ENCODE data around the gene DTD2. TPM values are rescaled to one million over a fixed set of nuclear protein-coding genes. Genes with fewer than 3 reads are reported as not detected.
"Not testable (repeated sequence)": the region's sequence is repeated elsewhere in the genome, so short reads cannot be mapped to it uniquely, and the experiment has no call there.

The DTD2 gene
- total RNA-seq, 1 donor from 2014 or later, result 19.3 TPM

DNA sequence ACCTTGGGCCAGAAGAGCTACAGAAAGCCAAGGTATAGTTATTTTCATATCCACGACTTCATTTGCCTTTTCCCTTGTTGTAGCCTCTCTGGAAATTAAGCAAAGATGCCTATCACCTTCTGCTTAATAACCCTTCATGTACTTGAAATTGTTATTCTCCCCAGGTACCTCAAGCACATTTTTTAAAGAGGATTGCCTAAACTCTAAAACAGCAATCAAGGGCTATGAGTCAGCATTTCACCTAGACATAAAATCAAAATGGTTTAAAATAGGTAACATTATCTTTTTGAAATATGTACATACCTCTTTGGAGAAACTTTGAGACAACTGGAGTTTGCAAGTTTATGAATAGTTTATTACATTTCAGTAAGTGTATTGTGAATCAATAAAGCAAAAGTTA is 11.6 kb downstream of the DTD2 start:
- Histone ChIP-seq H3K9ac (ENCODE audit: low read depth in 1 of 3, low read length in 3 of 3) (no peak overlapping the region), H3K27ac (ENCODE audit: low read depth, low read length) (no peak overlapping the region), H3K4me1 (ENCODE audit: control insufficient read depth in 3 of 3, insufficient read depth in 3 of 3, low read length in 3 of 3) (no peaks in the 10 kb centered on the region)

DNA sequence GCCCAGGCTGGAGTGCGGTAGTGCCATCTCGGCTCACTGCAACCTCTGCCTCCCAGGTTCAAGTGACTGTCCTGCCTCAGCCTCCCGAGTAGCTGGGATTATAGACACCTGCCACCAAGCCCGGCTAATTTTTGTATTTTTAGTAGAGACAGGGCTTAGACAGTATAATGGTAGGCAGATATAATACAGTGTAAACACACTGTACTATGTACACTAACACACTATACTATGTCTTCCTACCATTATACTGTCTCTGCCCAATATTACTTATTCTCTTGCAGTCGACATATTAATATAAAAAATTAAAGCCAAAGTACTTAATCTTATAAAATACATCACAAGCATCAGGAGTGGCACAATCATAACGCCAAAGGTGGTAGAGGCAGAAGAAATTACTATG is 15.0 kb downstream of the DTD2 start:
- Histone ChIP-seq H3K4me3 (ENCODE audit: low read length in 3 of 3) (no peak overlapping the region), H3K27me3 (ENCODE audit: control insufficient read depth in 3 of 3, insufficient read depth in 3 of 3, low read length in 3 of 3) (no peaks in the 10 kb centered on the region), H3K4me1 (ENCODE audit: control insufficient read depth in 3 of 3, insufficient read depth in 3 of 3, low read length in 3 of 3) (no peaks in the 10 kb centered on the region), H3K9me3 (ENCODE audit: control insufficient read depth in 3 of 3, low read length in 3 of 3) (no peaks in the 10 kb centered on the region), H3K27ac (ENCODE audit: low read depth, low read length) (no peak overlapping the region), H3K36me3 (ENCODE audit: control insufficient read depth in 3 of 3, insufficient read depth in 3 of 3, low read length in 3 of 3) (peaks cover 0 to 4% (median 0%) of the 10 kb centered on the region in 3 donors), H3K9ac (ENCODE audit: low read depth in 1 of 3, low read length in 3 of 3) (no peak overlapping the region)

More for the DNA sequence above, 11.6 kb downstream of the DTD2 start:
- Histone ChIP-seq H3K36me3 (ENCODE audit: control insufficient read depth in 3 of 3, insufficient read depth in 3 of 3, low read length in 3 of 3) (peaks cover 0 to 13% (median 5%) of the 10 kb centered on the region in 3 donors), H3K4me3 (ENCODE audit: low read length in 3 of 3) (no peak overlapping the region), H3K9me3 (ENCODE audit: control insufficient read depth in 3 of 3, low read length in 3 of 3) (no peaks in the 10 kb centered on the region), H3K27me3 (ENCODE audit: control insufficient read depth in 3 of 3, insufficient read depth in 3 of 3, low read length in 3 of 3) (no peaks in the 10 kb centered on the region)

DNA sequence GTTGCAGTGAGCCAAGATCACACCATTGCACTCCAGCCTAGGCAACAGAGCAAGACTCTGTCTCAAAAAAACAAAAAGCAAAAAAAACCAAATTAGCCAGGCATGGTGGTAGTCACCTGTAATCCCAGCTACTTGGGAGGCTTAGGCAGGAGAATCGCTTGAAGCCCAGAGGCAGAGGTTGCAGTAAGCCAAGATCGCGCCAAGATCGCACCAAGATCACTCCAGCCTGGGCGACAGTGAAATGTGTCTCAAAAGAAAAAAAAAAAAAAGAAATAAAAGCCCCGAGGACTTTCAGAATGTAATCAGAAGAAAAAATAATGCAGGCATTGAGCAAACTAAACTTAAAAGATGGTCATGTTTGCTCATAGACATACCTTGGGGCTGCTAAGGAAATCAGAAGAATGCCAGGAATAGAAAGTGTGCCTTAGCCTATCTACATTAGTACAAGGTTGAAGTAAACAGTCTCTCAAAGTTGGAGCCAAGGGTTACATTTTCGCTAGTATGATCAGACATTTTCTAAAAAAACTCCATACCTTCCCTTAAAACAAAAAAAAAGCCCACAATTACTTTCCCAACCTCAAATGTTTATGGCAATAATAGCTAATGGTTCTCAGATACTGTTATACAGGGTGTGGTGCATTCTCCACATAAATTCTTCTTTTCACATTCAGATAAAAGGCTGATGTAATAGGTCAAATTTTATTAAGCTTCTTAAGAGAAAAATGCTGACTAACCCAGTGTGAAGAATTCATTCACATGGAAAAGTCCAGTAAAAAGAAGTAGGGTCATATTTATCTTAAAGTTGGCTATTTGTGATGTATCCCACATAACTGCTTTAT is 15.8 kb downstream of the DTD2 start:
- H3K4me1 ChIP-seq (ENCODE audit: control insufficient read depth in 3 of 3, insufficient read depth in 3 of 3, low read length in 3 of 3), result no peaks in the 10 kb centered on the region
- H3K36me3 ChIP-seq (ENCODE audit: control insufficient read depth in 3 of 3, insufficient read depth in 3 of 3, low read length in 3 of 3), result peaks cover 0 to 4% (median 0%) of the 10 kb centered on the region in 3 donors
- no peak overlapping the region for H3K4me3 ChIP-seq (ENCODE audit: low read length in 3 of 3)
- H3K27me3 ChIP-seq (ENCODE audit: control insufficient read depth in 3 of 3, insufficient read depth in 3 of 3, low read length in 3 of 3), result no peaks in the 10 kb centered on the region
- no peak overlapping the region for H3K9ac ChIP-seq (ENCODE audit: low read depth in 1 of 3, low read length in 3 of 3)
- H3K27ac ChIP-seq (ENCODE audit: low read depth, low read length), result no peak overlapping the region
- H3K9me3 ChIP-seq (ENCODE audit: control insufficient read depth in 3 of 3, low read length in 3 of 3), result no peaks in the 10 kb centered on the region

DNA sequence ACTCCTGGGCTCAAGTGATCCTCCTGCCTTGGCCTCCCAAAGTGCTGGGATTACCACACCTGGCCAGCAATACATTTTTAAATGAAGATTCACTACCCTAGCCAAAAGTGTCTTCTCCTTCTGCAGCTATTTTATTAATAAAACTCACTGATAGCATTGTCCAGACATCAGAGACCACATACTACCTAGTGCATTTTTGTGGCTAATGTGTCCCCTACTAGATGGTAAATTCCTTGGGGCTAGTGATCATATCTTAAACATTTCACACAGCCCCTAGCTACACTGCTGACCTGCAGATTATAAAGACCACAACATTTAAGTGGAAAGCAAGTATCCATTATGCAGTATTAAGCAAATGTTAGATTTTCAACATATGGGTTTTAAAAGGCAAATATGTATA is 17.0 kb downstream of the DTD2 start:
- H3K27me3 ChIP-seq (ENCODE audit: control insufficient read depth in 3 of 3, insufficient read depth in 3 of 3, low read length in 3 of 3), result no peaks in the 10 kb centered on the region
- H3K9me3 ChIP-seq (ENCODE audit: control insufficient read depth in 3 of 3, low read length in 3 of 3), result no peaks in the 10 kb centered on the region
- peaks cover 0 to 3% (median 3%) of the 10 kb centered on the region in 3 donors for H3K4me1 ChIP-seq (ENCODE audit: control insufficient read depth in 3 of 3, insufficient read depth in 3 of 3, low read length in 3 of 3)
- no peaks in the 10 kb centered on the region for H3K36me3 ChIP-seq (ENCODE audit: control insufficient read depth in 3 of 3, insufficient read depth in 3 of 3, low read length in 3 of 3)
- H3K27ac ChIP-seq (ENCODE audit: low read depth, low read length), result no peak overlapping the region
- H3K4me3 ChIP-seq (ENCODE audit: low read length in 3 of 3), result no peak overlapping the region
- H3K9ac ChIP-seq (ENCODE audit: low read depth in 1 of 3, low read length in 3 of 3), result no peak overlapping the region

DNA sequence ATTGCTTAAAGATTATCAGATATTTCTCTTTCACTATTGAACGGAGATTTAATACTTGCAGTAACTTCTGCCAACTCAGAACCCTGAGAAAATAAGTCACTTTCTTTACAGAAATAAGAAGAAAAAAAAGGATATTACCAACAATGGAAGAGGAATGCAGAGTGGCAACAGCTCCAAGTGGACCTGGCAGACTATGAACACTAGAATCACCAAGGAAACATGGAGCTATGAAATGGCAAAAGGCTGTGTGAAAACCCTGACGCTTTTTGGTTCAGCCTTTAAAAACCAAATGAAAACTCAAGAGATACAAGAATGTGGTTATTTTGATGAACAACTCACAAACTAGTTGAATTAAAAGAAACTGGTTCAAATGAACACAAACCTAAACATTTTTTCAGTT is 17.7 kb downstream of the DTD2 start:
- no peaks in the 10 kb centered on the region for H3K36me3 ChIP-seq (ENCODE audit: control insufficient read depth in 3 of 3, insufficient read depth in 3 of 3, low read length in 3 of 3)
- H3K9me3 ChIP-seq (ENCODE audit: control insufficient read depth in 3 of 3, low read length in 3 of 3), result no peaks in the 10 kb centered on the region
- no peak overlapping the region for H3K27ac ChIP-seq (ENCODE audit: low read depth, low read length)
- no peaks in the 10 kb centered on the region for H3K27me3 ChIP-seq (ENCODE audit: control insufficient read depth in 3 of 3, insufficient read depth in 3 of 3, low read length in 3 of 3)
- H3K4me3 ChIP-seq (ENCODE audit: low read length in 3 of 3), result no peak overlapping the region
- H3K4me1 ChIP-seq (ENCODE audit: control insufficient read depth in 3 of 3, insufficient read depth in 3 of 3, low read length in 3 of 3), result peaks cover 0 to 3% (median 3%) of the 10 kb centered on the region in 3 donors
- H3K9ac ChIP-seq (ENCODE audit: low read depth in 1 of 3, low read length in 3 of 3), result no peak overlapping the region

DNA sequence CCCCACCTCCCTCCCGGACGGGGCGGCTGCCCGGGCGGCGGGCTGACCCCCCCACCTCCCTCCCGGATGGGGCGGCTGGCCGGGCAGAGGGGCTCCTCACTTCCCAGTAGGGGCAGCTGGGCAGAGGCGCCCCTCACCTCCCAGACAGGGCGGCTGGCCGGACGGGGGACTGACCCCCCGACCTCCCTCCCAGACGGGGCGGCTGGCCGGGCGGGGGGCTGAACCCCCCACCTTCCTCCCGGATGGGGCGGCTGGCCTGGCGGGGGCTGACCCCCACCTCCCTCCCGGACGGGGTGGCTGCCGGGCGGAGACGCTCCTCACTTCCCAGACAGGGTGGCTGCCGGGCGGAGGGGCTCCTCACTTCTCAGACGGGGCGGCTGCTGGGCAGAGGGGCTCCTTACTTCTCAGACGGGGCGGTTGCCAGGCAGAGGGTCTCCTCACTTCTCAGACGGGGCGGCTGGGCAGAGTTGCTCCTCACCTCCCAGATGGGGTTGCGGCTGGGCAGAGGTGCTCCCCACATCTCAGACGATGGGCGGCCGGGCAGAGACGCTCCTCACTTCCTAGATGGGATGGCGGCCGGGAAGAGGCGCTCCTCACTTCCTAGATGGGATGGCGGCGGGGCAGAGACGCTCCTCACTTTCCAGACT is 20.1 kb downstream of the DTD2 start:
- H3K27ac ChIP-seq (ENCODE audit: low read depth, low read length); H3K9ac ChIP-seq (ENCODE audit: low read depth in 1 of 3, low read length in 3 of 3); H3K4me1 ChIP-seq (ENCODE audit: control insufficient read depth in 3 of 3, insufficient read depth in 3 of 3, low read length in 3 of 3); H3K9me3 ChIP-seq (ENCODE audit: control insufficient read depth in 3 of 3, low read length in 3 of 3); H3K36me3 ChIP-seq (ENCODE audit: control insufficient read depth in 3 of 3, insufficient read depth in 3 of 3, low read length in 3 of 3); H3K27me3 ChIP-seq (ENCODE audit: control insufficient read depth in 3 of 3, insufficient read depth in 3 of 3, low read length in 3 of 3); H3K4me3 ChIP-seq (ENCODE audit: low read length in 3 of 3): not testable (repeated sequence)

DNA sequence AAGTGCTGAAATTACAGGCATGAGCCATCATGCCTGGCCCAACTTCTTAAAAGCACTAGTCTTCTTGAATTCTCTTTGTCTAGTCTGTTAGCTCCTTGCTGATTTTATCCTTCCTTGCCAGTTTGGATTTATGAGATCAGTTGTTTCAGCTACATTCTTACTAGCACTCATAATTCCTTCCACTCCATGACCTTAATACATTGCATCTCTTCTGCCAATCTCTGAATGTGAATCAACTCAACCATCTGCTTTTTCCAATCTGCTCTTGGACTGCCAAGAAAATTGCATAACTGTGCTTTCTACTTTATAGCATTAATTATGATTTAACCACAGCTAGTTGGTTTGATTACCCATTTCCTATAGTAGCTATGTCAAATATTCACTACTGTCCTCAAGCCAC is 22.0 kb downstream of the DTD2 start:
- Histone ChIP-seq H3K4me3 (ENCODE audit: low read length in 3 of 3) (no peak overlapping the region), H3K36me3 (ENCODE audit: control insufficient read depth in 3 of 3, insufficient read depth in 3 of 3, low read length in 3 of 3) (no peaks in the 10 kb centered on the region), H3K9ac (ENCODE audit: low read depth in 1 of 3, low read length in 3 of 3) (no peak overlapping the region), H3K27me3 (ENCODE audit: control insufficient read depth in 3 of 3, insufficient read depth in 3 of 3, low read length in 3 of 3) (no peaks in the 10 kb centered on the region), H3K9me3 (ENCODE audit: control insufficient read depth in 3 of 3, low read length in 3 of 3) (no peaks in the 10 kb centered on the region), H3K27ac (ENCODE audit: low read depth, low read length) (peak overlapping the region; percentile 21), H3K4me1 (ENCODE audit: control insufficient read depth in 3 of 3, insufficient read depth in 3 of 3, low read length in 3 of 3) (peaks cover 0 to 3% (median 3%) of the 10 kb centered on the region in 3 donors)

DNA sequence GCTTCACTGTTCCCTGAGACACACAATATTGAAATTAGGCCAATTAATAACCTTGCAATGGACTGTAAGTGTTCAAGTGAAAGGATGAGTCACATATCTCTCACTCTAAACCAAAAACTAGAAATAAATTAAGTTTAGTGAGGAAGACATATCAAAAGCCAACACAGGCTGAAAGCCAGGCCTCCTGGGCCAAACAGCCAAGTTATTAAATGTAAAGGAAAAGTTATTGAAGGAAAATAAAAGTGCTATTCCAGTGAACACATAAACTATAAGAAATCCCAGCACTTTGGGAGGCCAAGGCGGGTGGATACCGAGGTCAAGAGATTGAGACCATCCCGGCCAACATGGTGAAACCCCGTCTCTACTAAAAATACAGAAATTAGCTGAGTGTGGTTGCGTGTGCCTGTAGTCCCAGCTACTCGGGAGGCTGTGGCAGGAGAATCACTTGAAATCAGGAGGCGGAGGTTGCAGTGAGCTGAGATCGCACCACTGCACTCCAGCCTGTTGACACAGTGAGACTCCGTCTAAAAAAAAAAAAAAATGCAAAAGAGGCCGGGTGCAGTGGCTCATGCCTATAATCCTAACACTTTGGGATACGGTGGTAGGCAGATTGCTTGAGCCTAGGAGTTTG is 26.6 kb downstream of the DTD2 start:
- Histone ChIP-seq H3K27me3 (ENCODE audit: control insufficient read depth in 3 of 3, insufficient read depth in 3 of 3, low read length in 3 of 3) (no peaks in the 10 kb centered on the region), H3K4me3 (ENCODE audit: low read length in 3 of 3) (no peak overlapping the region), H3K4me1 (ENCODE audit: control insufficient read depth in 3 of 3, insufficient read depth in 3 of 3, low read length in 3 of 3) (peaks cover 0 to 3% (median 3%) of the 10 kb centered on the region in 3 donors), H3K9ac (ENCODE audit: low read depth in 1 of 3, low read length in 3 of 3) (no peak overlapping the region), H3K9me3 (ENCODE audit: control insufficient read depth in 3 of 3, low read length in 3 of 3) (no peaks in the 10 kb centered on the region), H3K27ac (ENCODE audit: low read depth, low read length) (no peak overlapping the region), H3K36me3 (ENCODE audit: control insufficient read depth in 3 of 3, insufficient read depth in 3 of 3, low read length in 3 of 3) (no peaks in the 10 kb centered on the region)

DNA sequence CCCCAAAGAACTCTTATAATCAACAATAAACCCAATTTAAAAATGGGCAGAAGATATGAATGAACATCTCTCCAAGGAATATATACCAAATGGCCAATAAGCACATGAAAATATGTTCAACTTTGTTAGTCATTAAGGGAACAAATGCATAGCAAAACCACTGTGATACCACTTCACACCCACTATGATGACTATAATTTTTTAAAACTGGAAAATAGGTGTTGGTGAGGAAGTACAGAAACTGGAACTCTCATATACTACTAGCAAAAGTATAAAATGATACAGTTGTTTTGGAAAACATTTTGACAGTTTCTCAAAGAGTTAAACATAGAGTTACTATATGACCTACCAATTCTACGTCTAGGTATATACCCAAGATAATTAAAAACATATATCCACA is 27.5 kb downstream of the DTD2 start:
- H3K27me3 ChIP-seq (ENCODE audit: control insufficient read depth in 3 of 3, insufficient read depth in 3 of 3, low read length in 3 of 3), result no peaks in the 10 kb centered on the region
- no peak overlapping the region for H3K27ac ChIP-seq (ENCODE audit: low read depth, low read length)
- H3K4me3 ChIP-seq (ENCODE audit: low read length in 3 of 3), result no peak overlapping the region
- H3K36me3 ChIP-seq (ENCODE audit: control insufficient read depth in 3 of 3, insufficient read depth in 3 of 3, low read length in 3 of 3), result no peaks in the 10 kb centered on the region
- no peaks in the 10 kb centered on the region for H3K4me1 ChIP-seq (ENCODE audit: control insufficient read depth in 3 of 3, insufficient read depth in 3 of 3, low read length in 3 of 3)
- no peak overlapping the region for H3K9ac ChIP-seq (ENCODE audit: low read depth in 1 of 3, low read length in 3 of 3)
- no peaks in the 10 kb centered on the region for H3K9me3 ChIP-seq (ENCODE audit: control insufficient read depth in 3 of 3, low read length in 3 of 3)

DNA sequence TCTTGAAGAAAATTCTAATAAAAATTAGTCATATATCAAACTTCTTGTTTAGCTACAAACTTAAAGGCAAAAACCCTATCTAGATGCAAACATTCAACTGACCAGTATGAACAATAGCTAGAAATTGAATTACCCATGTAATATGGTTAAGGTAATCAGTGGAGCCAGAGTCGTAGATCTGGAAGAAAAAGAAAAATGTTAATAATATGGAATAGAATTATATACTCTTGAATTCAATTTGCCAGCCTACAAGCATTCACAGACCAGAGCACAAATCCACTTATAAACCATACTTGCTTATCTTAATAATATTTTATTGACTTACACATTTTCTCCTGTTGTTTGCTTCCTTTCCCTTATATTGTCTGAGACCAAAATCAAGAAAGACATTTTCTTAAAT is 29.3 kb downstream of the DTD2 start:
- Histone ChIP-seq H3K4me3 (ENCODE audit: low read length in 3 of 3) (no peak overlapping the region), H3K4me1 (ENCODE audit: control insufficient read depth in 3 of 3, insufficient read depth in 3 of 3, low read length in 3 of 3) (no peaks in the 10 kb centered on the region), H3K9me3 (ENCODE audit: control insufficient read depth in 3 of 3, low read length in 3 of 3) (no peaks in the 10 kb centered on the region), H3K27ac (ENCODE audit: low read depth, low read length) (no peak overlapping the region), H3K27me3 (ENCODE audit: control insufficient read depth in 3 of 3, insufficient read depth in 3 of 3, low read length in 3 of 3) (no peaks in the 10 kb centered on the region), H3K36me3 (ENCODE audit: control insufficient read depth in 3 of 3, insufficient read depth in 3 of 3, low read length in 3 of 3) (no peaks in the 10 kb centered on the region), H3K9ac (ENCODE audit: low read depth in 1 of 3, low read length in 3 of 3) (no peak overlapping the region)
